Stimulated activated naive CD4-positive, alpha-beta T cell treated with Interleukin-2 at 50 U/mL for 16 hours (primary cell): ENCODE results near the gene PIH1D1.

Experiments used
- DNase-seq: peaks from one replicate; lab custom pipeline; 2025; lab: John Stamatoyannopoulos, UW

Gene PIH1D1

GRCh38 chr19:49434907-49435583 is 16.6 kb downstream of the PIH1D1 start:
- DNase-seq = no peak

- DNase-seq = no peak
Observed at GRCh38 chr19:49433240-49433901, 18.2 kb downstream of the PIH1D1 start.

GRCh38 chr19:49432141-49433073 is 19.2 kb downstream of the PIH1D1 start:
- DNase-seq = peak; percentile 30

- no peak for DNase-seq
Observed at GRCh38 chr19:49431330-49431749, 20.3 kb downstream of the PIH1D1 start.

GRCh38 chr19:49430678-49431329 is 20.8 kb downstream of the PIH1D1 start:
- DNase-seq = peak; percentile 12

- DNase-seq = no peak
Observed at GRCh38 chr19:49430172-49430677, 21.4 kb downstream of the PIH1D1 start.

- no peak for DNase-seq
Observed at GRCh38 chr19:49428547-49429451, 22.8 kb downstream of the PIH1D1 start.

- no peak for DNase-seq
Observed at GRCh38 chr19:49427855-49428546, 23.6 kb downstream of the PIH1D1 start.

GRCh38 chr19:49427339-49427738 is 24.3 kb downstream of the PIH1D1 start:
- no peak for DNase-seq

GRCh38 chr19:49425922-49426592 is 25.6 kb downstream of the PIH1D1 start:
- no peak for DNase-seq

- DNase-seq = no peak
Observed at GRCh38 chr19:49425178-49425577, 26.4 kb downstream of the PIH1D1 start, which contains the start of gene GFY. Gene GFY (plus strand): TSS chr19:49425388. CDS start chr19:49426431, 1,043 bp downstream.

GRCh38 chr19:49423985-49424303 is 27.7 kb downstream of the PIH1D1 start:
- no peak for DNase-seq

- DNase-seq = no peak
Observed at GRCh38 chr19:49423071-49423984, 28.3 kb downstream of the PIH1D1 start, which contains the start of gene PTH2. Gene PTH2 (minus strand): TSS chr19:49423441. CDS start chr19:49423339, 102 bp downstream.

GRCh38 chr19:49422407-49423070 is 29.1 kb downstream of the PIH1D1 start:
- DNase-seq = peak; percentile 28

GRCh38 chr19:49421878-49422202 is 29.8 kb downstream of the PIH1D1 start:
- no peak for DNase-seq

GRCh38 chr19:49421039-49421877 is 30.4 kb downstream of the PIH1D1 start:
- peak; percentile 10 for DNase-seq

GRCh38 chr19:49420227-49420626 is 31.4 kb downstream of the PIH1D1 start:
- DNase-seq = no peak
